ENCODE data around the gene KCTD20. TPM values are rescaled to one million over a fixed set of nuclear protein-coding genes. Genes with fewer than 3 reads are reported as not detected.
"Not testable (repeated sequence)": the region's sequence is repeated elsewhere in the genome, so short reads cannot be mapped to it uniquely, and the experiment has no call there.

The KCTD20 gene
- polyA plus RNA-seq, 1 donor = 32.1 TPM

- H3K4me1 ChIP-seq (ENCODE audit: control insufficient read depth, insufficient read depth, low read length) = peaks cover 12% of the 10 kb centered on the region
- WGBS (ENCODE audit: insufficient coverage, low lambda C conversion rate) = 33% methylated on average over 1 of the region's 12 CpGs
- no peaks in the 10 kb centered on the region for H3K27me3 ChIP-seq (ENCODE audit: control insufficient read depth, insufficient read depth, low read length)
- peak overlapping the region; percentile 92 for H3K4me3 ChIP-seq (ENCODE audit: low read length)
- no peak for DNase-seq
- H3K9me3 ChIP-seq (ENCODE audit: control insufficient read depth, low read depth, low read length) = no peaks in the 10 kb centered on the region
- peak overlapping the region; percentile 80 for H3K27ac ChIP-seq (ENCODE audit: low read length)
- H3K36me3 ChIP-seq (ENCODE audit: control insufficient read depth, insufficient read depth, low read length) = no peaks in the 10 kb centered on the region
These were observed 613 bp upstream of the KCTD20 start for GRCh38 chr6:36442103-36442670.

GRCh38 chr6:36443471-36444428 lies 950 bp downstream of the KCTD20 start:
- peak in 1 of 2 donors; percentile 50 for DNase-seq
- WGBS (ENCODE audit: insufficient coverage, low lambda C conversion rate) = 8% methylated on average over 5 of the region's 18 CpGs
- H3K4me1 ChIP-seq (ENCODE audit: control insufficient read depth, insufficient read depth, low read length) = peaks cover 12% of the 10 kb centered on the region

GRCh38 chr6:36444470-36444869 lies 1.7 kb downstream of the KCTD20 start:
- peaks cover 12% of the 10 kb centered on the region for H3K4me1 ChIP-seq (ENCODE audit: control insufficient read depth, insufficient read depth, low read length)

More at GRCh38 chr6:36443471-36444428, 950 bp downstream of the KCTD20 start:
- no peaks in the 10 kb centered on the region for H3K27me3 ChIP-seq (ENCODE audit: control insufficient read depth, insufficient read depth, low read length)
- peak overlapping the region; percentile 92 for H3K4me3 ChIP-seq (ENCODE audit: low read length)
- peaks cover 3% of the 10 kb centered on the region for H3K36me3 ChIP-seq (ENCODE audit: control insufficient read depth, insufficient read depth, low read length)
- H3K9me3 ChIP-seq (ENCODE audit: control insufficient read depth, low read depth, low read length) = no peaks in the 10 kb centered on the region
- peak overlapping the region; percentile 80 for H3K27ac ChIP-seq (ENCODE audit: low read length)

GRCh38 chr6:36445621-36446020 lies 2.8 kb downstream of the KCTD20 start:
- Histone ChIP-seq H3K9me3 (ENCODE audit: control insufficient read depth, low read depth, low read length) (no peaks in the 10 kb centered on the region), H3K4me1 (ENCODE audit: control insufficient read depth, insufficient read depth, low read length) (peaks cover 12% of the 10 kb centered on the region), H3K27ac (ENCODE audit: low read length) (no peak overlapping the region), H3K27me3 (ENCODE audit: control insufficient read depth, insufficient read depth, low read length) (no peaks in the 10 kb centered on the region), H3K36me3 (ENCODE audit: control insufficient read depth, insufficient read depth, low read length) (peaks cover 7% of the 10 kb centered on the region), H3K4me3 (ENCODE audit: low read length) (no peak overlapping the region)
- DNase-seq = no peak

More at GRCh38 chr6:36444470-36444869, 1.7 kb downstream of the KCTD20 start:
- Histone ChIP-seq H3K36me3 (ENCODE audit: control insufficient read depth, insufficient read depth, low read length) (peaks cover 7% of the 10 kb centered on the region), H3K4me3 (ENCODE audit: low read length) (peak overlapping the region; percentile 92), H3K9me3 (ENCODE audit: control insufficient read depth, low read depth, low read length) (no peaks in the 10 kb centered on the region), H3K27me3 (ENCODE audit: control insufficient read depth, insufficient read depth, low read length) (no peaks in the 10 kb centered on the region), H3K27ac (ENCODE audit: low read length) (peak overlapping the region; percentile 80)
- WGBS (ENCODE audit: insufficient coverage, low lambda C conversion rate) = no CpG with 5 or more reads among the region's 3 CpGs
- peak in 1 of 2 donors; percentile 9 for DNase-seq

- not testable (repeated sequence) for H3K27me3 ChIP-seq (ENCODE audit: control insufficient read depth, insufficient read depth, low read length); H3K4me3 ChIP-seq (ENCODE audit: low read length); DNase-seq; H3K27ac ChIP-seq (ENCODE audit: low read length); H3K4me1 ChIP-seq (ENCODE audit: control insufficient read depth, insufficient read depth, low read length); H3K9me3 ChIP-seq (ENCODE audit: control insufficient read depth, low read depth, low read length)
- H3K36me3 ChIP-seq (ENCODE audit: control insufficient read depth, insufficient read depth, low read length) = peaks cover 11% of the 10 kb centered on the region
- no CpG with 5 or more reads among the region's 10 CpGs for WGBS (ENCODE audit: insufficient coverage, low lambda C conversion rate)
These were observed 6.4 kb downstream of the KCTD20 start for GRCh38 chr6:36449173-36449572.

- no CpG with 5 or more reads among the region's 8 CpGs for WGBS (ENCODE audit: insufficient coverage, low lambda C conversion rate)
- H3K4me3 ChIP-seq (ENCODE audit: low read length) = not testable (repeated sequence)
These were observed 10.1 kb downstream of the KCTD20 start for GRCh38 chr6:36452897-36453296.

GRCh38 chr6:36455486-36456027 lies 12.8 kb downstream of the KCTD20 start:
- Histone ChIP-seq H3K4me3 (ENCODE audit: low read length) (no peak overlapping the region), H3K36me3 (ENCODE audit: control insufficient read depth, insufficient read depth, low read length) (peaks cover 9% of the 10 kb centered on the region), H3K4me1 (ENCODE audit: control insufficient read depth, insufficient read depth, low read length) (no peaks in the 10 kb centered on the region), H3K27me3 (ENCODE audit: control insufficient read depth, insufficient read depth, low read length) (no peaks in the 10 kb centered on the region), H3K9me3 (ENCODE audit: control insufficient read depth, low read depth, low read length) (no peaks in the 10 kb centered on the region), H3K27ac (ENCODE audit: low read length) (no peak overlapping the region)
- DNase-seq = no peak
- no CpG with 5 or more reads among the region's 3 CpGs for WGBS (ENCODE audit: insufficient coverage, low lambda C conversion rate)

More at GRCh38 chr6:36452897-36453296, 10.1 kb downstream of the KCTD20 start:
- H3K4me1 ChIP-seq (ENCODE audit: control insufficient read depth, insufficient read depth, low read length); H3K27ac ChIP-seq (ENCODE audit: low read length); H3K27me3 ChIP-seq (ENCODE audit: control insufficient read depth, insufficient read depth, low read length); H3K9me3 ChIP-seq (ENCODE audit: control insufficient read depth, low read depth, low read length); DNase-seq: not testable (repeated sequence)
- peaks cover 15% of the 10 kb centered on the region for H3K36me3 ChIP-seq (ENCODE audit: control insufficient read depth, insufficient read depth, low read length)

- Histone ChIP-seq H3K9me3 (ENCODE audit: control insufficient read depth, low read depth, low read length) (no peaks in the 10 kb centered on the region), H3K27me3 (ENCODE audit: control insufficient read depth, insufficient read depth, low read length) (no peaks in the 10 kb centered on the region), H3K27ac (ENCODE audit: low read length) (no peak overlapping the region), H3K36me3 (ENCODE audit: control insufficient read depth, insufficient read depth, low read length) (peaks cover 6% of the 10 kb centered on the region), H3K4me3 (ENCODE audit: low read length) (no peak overlapping the region), H3K4me1 (ENCODE audit: control insufficient read depth, insufficient read depth, low read length) (no peaks in the 10 kb centered on the region)
- no peak for DNase-seq
These were observed 16.7 kb downstream of the KCTD20 start for GRCh38 chr6:36459501-36459900.

GRCh38 chr6:36460916-36461315 lies 18.1 kb downstream of the KCTD20 start:
- H3K4me3 ChIP-seq (ENCODE audit: low read length) = no peak overlapping the region
- no peaks in the 10 kb centered on the region for H3K27me3 ChIP-seq (ENCODE audit: control insufficient read depth, insufficient read depth, low read length)
- no peaks in the 10 kb centered on the region for H3K9me3 ChIP-seq (ENCODE audit: control insufficient read depth, low read depth, low read length)
- H3K4me1 ChIP-seq (ENCODE audit: control insufficient read depth, insufficient read depth, low read length) = no peaks in the 10 kb centered on the region
- peaks cover 2% of the 10 kb centered on the region for H3K36me3 ChIP-seq (ENCODE audit: control insufficient read depth, insufficient read depth, low read length)
- no peak for DNase-seq
- H3K27ac ChIP-seq (ENCODE audit: low read length) = no peak overlapping the region

- DNase-seq = no peak
- Histone ChIP-seq H3K4me1 (ENCODE audit: control insufficient read depth, insufficient read depth, low read length) (no peaks in the 10 kb centered on the region), H3K4me3 (ENCODE audit: low read length) (no peak overlapping the region), H3K27me3 (ENCODE audit: control insufficient read depth, insufficient read depth, low read length) (no peaks in the 10 kb centered on the region), H3K36me3 (ENCODE audit: control insufficient read depth, insufficient read depth, low read length) (peaks cover 2% of the 10 kb centered on the region), H3K9me3 (ENCODE audit: control insufficient read depth, low read depth, low read length) (no peaks in the 10 kb centered on the region), H3K27ac (ENCODE audit: low read length) (no peak overlapping the region)
- 83% methylated on average over 2 of the region's 3 CpGs for WGBS (ENCODE audit: insufficient coverage, low lambda C conversion rate)
These were observed 18.8 kb downstream of the KCTD20 start for GRCh38 chr6:36461646-36462045.
